HG03575 (cell line): Measurements from ENCODE around the gene CCDC184.
"Not testable (repeated sequence)": the region's sequence is repeated elsewhere in the genome, so short reads cannot be mapped to it uniquely, and the experiment has no call there.

ENCODE experiments used
- ATAC-seq: cut with Tn5 transposase; IDR thresholded peaks from one replicate; pipeline ENCODE4 v1.9.1; 2021; ENCODE audit not compliant: unreplicated experiment, insufficient number of reproducible peaks, low FRiP score; ENCODE audit errors: extremely low read depth

CCDC184 gene

GRCh38 chr12:48198672-48198971 lies 15.2 kb downstream of the CCDC184 start:
- ATAC-seq: no peak

DNA sequence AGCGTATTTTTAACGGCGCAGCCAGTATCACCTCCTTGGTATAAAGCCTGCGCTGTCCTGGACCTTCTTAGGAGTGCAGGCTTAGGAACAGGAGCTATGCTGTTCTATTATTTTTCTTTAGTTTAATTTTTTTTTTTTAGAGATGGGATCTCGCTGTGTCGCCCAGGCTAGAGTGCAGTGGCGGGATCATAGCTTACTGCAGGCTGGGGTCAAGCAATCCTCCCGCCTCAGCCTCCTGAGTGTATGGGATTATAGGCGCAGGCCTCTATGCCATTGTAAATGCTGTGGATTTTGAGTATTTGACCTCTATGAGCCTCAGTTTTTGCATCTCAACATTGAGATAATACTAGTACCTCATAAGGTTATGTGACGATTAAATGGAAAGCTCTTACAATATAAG lies 15.5 kb downstream of the CCDC184 start:
- no peak for ATAC-seq

DNA sequence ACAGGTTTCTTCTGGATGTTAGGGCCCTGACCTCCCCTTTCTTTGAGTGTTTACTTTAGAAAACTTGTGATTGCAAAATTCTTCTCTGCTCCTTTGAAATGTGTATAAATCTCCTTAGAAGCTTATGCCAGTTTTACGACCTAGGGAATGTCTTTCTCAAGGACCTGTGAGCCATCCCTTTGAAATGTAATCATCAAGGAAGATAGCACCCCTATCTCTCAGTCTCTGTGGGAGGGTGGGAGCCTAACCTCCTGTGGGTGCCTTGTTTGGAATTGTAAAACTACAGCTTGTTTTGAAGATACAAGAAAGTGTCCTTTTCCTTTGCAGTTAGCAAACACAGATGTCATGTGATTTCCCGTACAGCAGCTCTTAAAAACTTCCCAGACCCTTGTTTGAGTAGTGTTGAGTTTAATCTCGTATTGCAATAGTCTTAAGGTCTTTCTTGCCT lies 16.4 kb downstream of the CCDC184 start:
- no peak for ATAC-seq

- ATAC-seq: no peak
Observed at GRCh38 chr12:48201091-48201490, 17.6 kb downstream of the CCDC184 start.

DNA sequence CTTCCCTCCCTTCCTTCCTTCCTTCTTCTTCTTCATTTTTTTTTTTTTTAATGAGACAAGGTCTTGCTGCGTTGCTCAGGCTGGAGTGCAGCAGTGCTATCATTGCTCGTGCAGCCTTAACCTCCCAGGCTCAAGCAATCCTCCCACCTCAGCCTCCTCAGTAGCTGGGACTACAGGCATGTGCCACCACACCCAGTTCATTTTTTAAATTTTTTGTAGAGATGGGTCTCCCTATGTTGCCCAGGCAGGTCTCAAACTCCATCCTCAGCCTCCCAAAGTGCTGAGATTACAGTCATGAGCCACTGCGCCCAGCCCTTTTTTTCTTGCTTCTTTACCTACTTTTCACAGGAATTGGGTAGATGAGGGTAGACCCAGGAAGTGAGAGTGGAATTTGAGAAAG lies 18.1 kb downstream of the CCDC184 start:
- no peak for ATAC-seq

GRCh38 chr12:48202766-48203165 lies 19.3 kb downstream of the CCDC184 start:
- no peak for ATAC-seq

- ATAC-seq: no peak
Observed at GRCh38 chr12:48203192-48203591, 19.7 kb downstream of the CCDC184 start, which contains the start of gene OR10AD1. Gene OR10AD1, minus strand, starts transcription at chr12:48203292. Its CDS starts 0 bp downstream, at chr12:48203292.

DNA sequence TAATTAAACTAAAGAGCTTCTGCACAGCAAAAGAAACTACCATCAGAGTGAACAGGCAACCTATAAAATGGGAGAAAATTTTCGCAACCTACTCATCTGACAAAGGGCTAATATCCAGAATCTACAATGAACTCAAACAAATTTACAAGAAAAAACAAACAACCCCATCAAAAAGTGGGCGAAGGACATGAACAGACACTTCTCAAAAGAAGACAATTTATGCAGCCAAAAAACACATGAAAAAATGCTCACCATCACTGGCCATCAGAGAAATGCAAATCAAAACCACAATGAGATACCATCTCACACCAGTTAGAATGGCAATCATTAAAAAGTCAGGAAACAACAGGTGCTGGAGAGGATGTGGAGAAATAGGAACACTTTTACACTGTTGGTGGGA lies 26.1 kb downstream of the CCDC184 start:
- not testable (repeated sequence) for ATAC-seq

- ATAC-seq: no peak
Observed at GRCh38 chr12:48216785-48217184, 33.3 kb downstream of the CCDC184 start.

DNA sequence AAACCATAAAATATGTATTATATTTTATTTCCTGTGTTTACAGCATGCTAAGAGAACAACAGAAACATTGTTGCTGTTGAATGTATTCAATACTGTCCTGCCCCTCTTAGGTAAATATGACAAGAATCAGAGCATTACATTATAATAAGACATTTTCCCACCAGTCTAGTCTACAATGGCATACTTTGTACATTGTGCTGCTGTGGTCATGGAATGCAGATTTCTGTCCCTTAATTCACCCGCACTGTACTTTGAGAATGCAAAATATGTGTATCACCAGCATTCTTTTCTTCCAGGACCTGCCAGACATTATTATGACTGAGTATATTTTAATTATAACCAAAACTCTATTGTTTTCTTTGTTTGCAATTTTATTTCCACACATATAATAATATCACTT lies 36.2 kb downstream of the CCDC184 start:
- no peak for ATAC-seq

- no peak for ATAC-seq
Observed at GRCh38 chr12:48220701-48221100, 37.3 kb downstream of the CCDC184 start.

DNA sequence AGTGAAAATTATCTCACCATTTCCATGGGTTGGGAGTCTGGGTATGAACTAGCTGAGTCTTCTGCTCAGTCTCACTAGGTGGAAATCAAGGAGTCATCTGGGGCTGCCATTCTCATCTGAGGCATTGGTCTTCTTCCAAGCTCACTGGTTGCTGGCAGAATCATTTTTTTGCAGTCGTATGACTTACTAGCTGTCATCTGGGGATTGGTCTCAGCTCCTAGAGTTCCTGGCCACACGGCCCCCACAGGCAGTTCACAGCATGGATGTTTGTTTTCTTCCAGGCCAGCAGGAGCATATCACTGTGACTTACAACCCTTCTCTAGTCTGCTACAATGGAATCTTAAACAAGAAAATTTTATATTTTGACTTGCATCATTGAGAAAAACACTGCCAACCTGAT lies 38.2 kb downstream of the CCDC184 start:
- no peak for ATAC-seq

- not testable (repeated sequence) for ATAC-seq
Observed at GRCh38 chr12:48224533-48224932, 41.1 kb downstream of the CCDC184 start.

DNA sequence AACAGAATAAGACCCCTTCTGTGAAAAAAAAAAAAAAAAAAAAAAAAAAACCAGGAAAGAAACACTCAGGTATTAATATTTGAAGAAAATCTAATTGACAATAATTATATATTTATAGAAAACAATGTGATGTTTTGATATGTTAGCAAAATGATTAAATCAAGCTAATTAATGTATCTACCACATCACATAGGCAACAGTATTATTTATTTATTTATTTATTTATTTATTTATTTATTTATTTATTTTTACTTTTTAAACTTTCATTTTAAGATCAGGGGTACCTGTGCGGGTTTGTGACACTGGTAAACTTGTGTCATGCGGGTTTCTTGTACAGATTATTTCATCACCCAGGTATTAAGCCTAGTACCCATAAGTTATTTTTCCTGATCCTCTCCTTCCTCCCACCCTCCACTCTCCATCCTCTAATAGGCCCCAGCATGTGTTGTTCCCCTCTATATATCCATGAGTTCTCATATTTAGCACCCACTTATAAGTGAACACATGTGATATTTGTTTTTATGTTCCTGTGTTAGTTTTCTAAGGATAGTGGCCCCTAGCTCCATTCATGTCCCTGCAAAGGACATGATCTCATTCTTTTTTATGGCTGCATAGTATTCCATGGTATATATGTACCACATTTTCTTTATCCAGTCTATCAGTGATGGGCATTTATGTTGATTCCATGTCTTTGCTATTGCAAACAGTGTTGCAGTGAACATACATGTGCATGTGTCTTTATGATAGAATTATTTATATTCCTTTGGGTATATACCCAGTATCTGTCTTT lies 47.9 kb downstream of the CCDC184 start:
- not testable (repeated sequence) for ATAC-seq
